ENCODE measurements around the gene SLC9B2. TPM values are rescaled to one million over a fixed set of nuclear protein-coding genes. Genes with fewer than 3 reads are reported as not detected.

The SLC9B2 gene
- total and polyA plus RNA-seq, 2 donors (not counting 1 experiment from before 2014, with no cell fraction given), result 16.4 to 37.6 TPM

- no peak overlapping the region for H3K4me2 ChIP-seq (replicated peaks; ENCODE audit: low read depth, low read length, poor library complexity, severe bottlenecking)
- no peak overlapping the region for H3K27ac Mint-ChIP-seq
- CTCF ChIA-PET, result no interaction called here
Observed at GRCh38 chr4:103021120-103021519, 55.4 kb downstream of the SLC9B2 start.

More at GRCh38 chr4:103021120-103021519, 55.4 kb downstream of the SLC9B2 start:
- DNase-seq (no peak), ATAC-seq (ENCODE audit: low read depth) (no peak)
- Histone ChIP-seq H3K9ac (ENCODE audit: low read length) (no peak overlapping the region), H3K27ac (ENCODE audit: low read length in 2 of 2) (peak overlapping the region in 1 of 2 donors; percentile 98), H3K79me2 (ENCODE audit: control insufficient read depth, insufficient read depth, low read length) (no peaks in the 10 kb centered on the region), H2AFZ (ENCODE audit: insufficient read depth, low read depth, low read length, poor library complexity, severe bottlenecking) (no peak overlapping the region), H3K36me3 (replicated peaks in 1 of 2; ENCODE audit: control extremely low read depth in 1 of 2, control insufficient read depth in 1 of 2, extremely low read depth in 1 of 2, insufficient read depth in 2 of 2, low read length in 1 of 2) (peaks cover 2% of the 10 kb centered on the region in 2 experiments), H3K4me1 (ENCODE audit: control insufficient read depth in 2 of 2, insufficient read depth in 2 of 2, low read length in 2 of 2) (peaks cover 17 to 21% of the 10 kb centered on the region in 2 donors), H3K9me3 (ENCODE audit: control extremely low read depth in 1 of 3, control insufficient read depth in 2 of 3, insufficient read depth in 1 of 3, low read length in 2 of 3) (no peaks in the 10 kb centered on the region), H3K4me3 (ENCODE audit: control extremely low read depth in 1 of 5, extremely low read depth in 1 of 5, insufficient read depth in 1 of 5, low read depth in 2 of 5, low read length in 4 of 5) (no peak overlapping the region), H4K20me1 (ENCODE audit: control insufficient read depth, insufficient read depth, low read length, poor library complexity, severe bottlenecking) (no peaks in the 10 kb centered on the region), H3K27me3 (replicated peaks in 1 of 4; ENCODE audit: control extremely low read depth in 1 of 4, control insufficient read depth in 3 of 4, insufficient read depth in 4 of 4, low read length in 3 of 4) (no peaks in the 10 kb centered on the region)
- Mint-ChIP-seq H3K9me3 (ENCODE audit: insufficient read depth) (no peaks in the 10 kb centered on the region), H3K4me1 (peaks cover 27% of the 10 kb centered on the region), H3K4me3 (peak overlapping the region; percentile 18), H3K27me3 (no peaks in the 10 kb centered on the region)
- POLR2A ChIA-PET, result no interaction called here
- TF ChIP-seq EZH2 (IDR thresholded peaks at IDR 0.05; ENCODE audit: borderline replicate concordance, insufficient read depth, low read depth, low read length, poor library complexity, severe bottlenecking), result no peak
- TF ChIP-seq CTCF (IDR thresholded peaks at IDR 0.05), result no peak
- intact Hi-C loops (cut with micrococcal nuclease), result no loop called here
- no CpG with 5 or more reads among the region's 2 CpGs for WGBS (ENCODE audit: insufficient coverage)

All from B cell (primary cell).